Keratinocyte (primary cell): ENCODE results near the gene ABI2. TPM values are rescaled to one million over a fixed set of nuclear protein-coding genes. Genes with fewer than 3 reads are reported as not detected.
"Not testable (repeated sequence)": the region's sequence is repeated elsewhere in the genome, so short reads cannot be mapped to it uniquely, and the experiment has no call there.

ENCODE experiments used
- DNase-seq: peaks from one replicate; pipeline ENCODE4 v3.0.0-alpha.2; 2011; ENCODE audit warnings: low read depth, missing footprints, low spot score
- FAIRE-seq: peaks from 2 replicates; lab custom pipeline; 2011; peaks lifted over from hg19 to GRCh38; lab: Jason Lieb, UNC
- H2AFZ ChIP-seq: 2 replicates; pipeline ENCODE4 v1.6.0; 2012; ENCODE audit warnings: low read length, control low read depth, inconsistent platforms; ENCODE audit not compliant: control insufficient read depth
- H3K27ac ChIP-seq: 2 replicates; pipeline ENCODE4 v1.5.1; 2011; ENCODE audit warnings: low read length; ENCODE audit not compliant: control insufficient read depth, insufficient read depth
- H3K27me3 ChIP-seq: 3 replicates; pipeline ENCODE4 v1.6.0; 2011; ENCODE audit warnings: low read length; ENCODE audit not compliant: control insufficient read depth, insufficient read depth; ENCODE audit errors: extremely low read depth
- H3K36me3 ChIP-seq, 2 experiments: 2 replicates in 1 of 2; 3 replicates in 1 of 2; pipeline ENCODE4 v1.5.1; 2011; ENCODE audit warnings: low read length in 2 of 2, mild to moderate bottlenecking in 1 of 2; ENCODE audit not compliant: control insufficient read depth in 2 of 2, insufficient read depth in 2 of 2; ENCODE audit errors: extremely low read depth in 1 of 2
- H3K4me1 ChIP-seq: 3 replicates; pipeline ENCODE4 v1.5.1; 2011; ENCODE audit warnings: low read length; ENCODE audit not compliant: control insufficient read depth, insufficient read depth; ENCODE audit errors: extremely low read depth
- H3K4me2 ChIP-seq: 3 replicates; pipeline ENCODE4 v1.6.0; 2011; ENCODE audit warnings: low read depth, low read length; ENCODE audit not compliant: control insufficient read depth, insufficient read depth; ENCODE audit errors: extremely low read depth
- H3K4me3 ChIP-seq, 3 experiments: fragments of 200-600 bp in 1 of 3; sonication (generic) in 1 of 3; 2 replicates in 2 of 3; 3 replicates in 1 of 3; pipeline ENCODE4 v1.5.1; 2011 to 2016; ENCODE audit warnings: low read length in 3 of 3, mild to moderate bottlenecking in 3 of 3, control low read depth in 2 of 3, inconsistent platforms in 1 of 3, low read depth in 1 of 3, mixed read lengths in 1 of 3, mixed run types in 1 of 3, moderate library complexity in 1 of 3; ENCODE audit not compliant: control insufficient read depth in 2 of 3, insufficient read depth in 2 of 3; ENCODE audit errors: extremely low read depth in 1 of 3
- H3K79me2 ChIP-seq: 2 replicates; pipeline ENCODE4 v1.6.0; 2012; ENCODE audit warnings: low read length; ENCODE audit not compliant: control insufficient read depth, insufficient read depth
- H3K9ac ChIP-seq: 3 replicates; pipeline ENCODE4 v1.6.0; 2011; ENCODE audit warnings: low read length; ENCODE audit not compliant: control insufficient read depth, insufficient read depth; ENCODE audit errors: extremely low read depth
- H3K9me1 ChIP-seq: 3 replicates; pipeline ENCODE4 v1.6.0; 2011; ENCODE audit warnings: low read length; ENCODE audit not compliant: control insufficient read depth, insufficient read depth; ENCODE audit errors: extremely low read depth
- H3K9me3 ChIP-seq: 2 replicates; pipeline ENCODE4 v1.5.1; 2012; ENCODE audit warnings: low read depth, low read length; ENCODE audit not compliant: control insufficient read depth
- H4K20me1 ChIP-seq: 3 replicates; pipeline ENCODE4 v1.6.0; 2011; ENCODE audit warnings: low read length; ENCODE audit not compliant: control insufficient read depth, insufficient read depth; ENCODE audit errors: extremely low read depth
- CTCF ChIP-seq, 3 experiments: IDR thresholded peaks in 1 of 3; conservative IDR thresholded peaks in 1 of 3; optimal IDR thresholded peaks in 1 of 3; 2 replicates in 2 of 3; 3 replicates in 1 of 3; pipeline versions ENCODE3 to v1.5.1; 2011; ENCODE audit warnings: low read length in 3 of 3, mild to moderate bottlenecking in 3 of 3, moderate library complexity in 2 of 3, control low read depth in 1 of 3, inconsistent platforms in 1 of 3; ENCODE audit not compliant: insufficient read depth in 2 of 3; ENCODE audit errors: extremely low read depth in 1 of 3
- EZH2 ChIP-seq: IDR thresholded peaks from one replicate; pipeline ENCODE4 v1.6.1; 2012; ENCODE audit warnings: inconsistent platforms, mild to moderate bottlenecking, low read length, moderate library complexity
- dilution Hi-C: fragments of 300-500 bp; cut with MboI; formaldehyde crosslinking; loops from one replicate; pipeline ENCODE4 v1.7.0; 2020; ENCODE audit warnings: low sequenced_read_pairs; ENCODE audit not compliant: extremely low pct_ligation_motif_present
- polyA plus RNA-seq, 5 experiments: library from polyadenylated mRNA; depleted of rRNA in 3 of 5; stranded (reverse) in 3 of 5; stranded (forward) in 1 of 5; unstranded in 1 of 5; fragments of >200 nt; gene quantifications; 1 replicate in 1 of 5; 2 replicates in 3 of 5; 3 replicates in 1 of 5; pipeline versions ENCODE4 v1.2.1 to v1.2.3, GENCODE V29; 2011 to 2012; ENCODE audit warnings: missing spikeins in 2 of 5, low read depth in 1 of 5, low replicate concordance in 1 of 5

The ABI2 gene
- polyA plus RNA-seq, 1 donor (not counting 4 experiments of a cell fraction or from before 2014, with no cell fraction given): 12.9 TPM

GRCh38 chr2:203286532-203286931 lies 41.7 kb upstream of the ABI2 start:
- H3K9ac ChIP-seq: no peak overlapping the region
- no peak overlapping the region for H2AFZ ChIP-seq
- DNase-seq (no peak), FAIRE-seq (no peak)
- H3K4me1 ChIP-seq: no peaks in the 10 kb centered on the region
- H3K36me3 ChIP-seq: peaks cover 3% of the 10 kb centered on the region in 2 experiments
- H3K79me2 ChIP-seq: no peaks in the 10 kb centered on the region
- H3K27me3 ChIP-seq: no peaks in the 10 kb centered on the region
- H3K27ac ChIP-seq: no peak overlapping the region
- H3K4me2 ChIP-seq: no peak overlapping the region
- no peak for TF ChIP-seq EZH2
- TF ChIP-seq CTCF (optimal IDR thresholded peaks at IDR 0.05 in 1 of 3, IDR thresholded peaks at IDR 0.05 in 1 of 3, conservative IDR thresholded peaks at IDR 0.05 in 1 of 3; ENCODE audit: extremely low read depth in 1 of 3, insufficient read depth in 2 of 3, low read length in 3 of 3): no peak
- H3K9me3 ChIP-seq: no peaks in the 10 kb centered on the region
- dilution Hi-C loops: no loop called here
- no peak overlapping the region for H3K4me3 ChIP-seq
- H4K20me1 ChIP-seq: no peaks in the 10 kb centered on the region
- H3K9me1 ChIP-seq: no peaks in the 10 kb centered on the region

GRCh38 chr2:203301667-203302066 lies 26.5 kb upstream of the ABI2 start:
- no peak for FAIRE-seq
- peaks cover 1 to 4% of the 10 kb centered on the region in 2 experiments for H3K36me3 ChIP-seq
- dilution Hi-C loops: no loop called here

GRCh38 chr2:203302586-203302985 lies 25.6 kb upstream of the ABI2 start:
- H4K20me1 ChIP-seq, FAIRE-seq, H3K9ac ChIP-seq, H3K79me2 ChIP-seq, H2AFZ ChIP-seq, dilution Hi-C loops, H3K9me1 ChIP-seq, H3K4me2 ChIP-seq, H3K27ac ChIP-seq, H3K36me3 ChIP-seq, H3K27me3 ChIP-seq, H3K4me1 ChIP-seq, DNase-seq, H3K4me3 ChIP-seq, H3K9me3 ChIP-seq: not testable (repeated sequence)

More at GRCh38 chr2:203301667-203302066, 26.5 kb upstream of the ABI2 start:
- Histone ChIP-seq H3K27ac (no peak overlapping the region), H3K9me1 (no peaks in the 10 kb centered on the region), H3K9ac (no peak overlapping the region), H3K4me2 (no peak overlapping the region), H3K4me1 (no peaks in the 10 kb centered on the region), H3K79me2 (no peaks in the 10 kb centered on the region), H3K27me3 (no peaks in the 10 kb centered on the region), H2AFZ (no peak overlapping the region), H4K20me1 (no peaks in the 10 kb centered on the region), H3K9me3 (no peaks in the 10 kb centered on the region), H3K4me3 (no peak overlapping the region)
- DNase-seq: no peak
- TF ChIP-seq EZH2 (no peak), CTCF (optimal IDR thresholded peaks at IDR 0.05 in 1 of 3, IDR thresholded peaks at IDR 0.05 in 1 of 3, conservative IDR thresholded peaks at IDR 0.05 in 1 of 3; ENCODE audit: extremely low read depth in 1 of 3, insufficient read depth in 2 of 3, low read length in 3 of 3) (no peak)
